Measurements from ENCODE around the gene TPPP.

DNA sequence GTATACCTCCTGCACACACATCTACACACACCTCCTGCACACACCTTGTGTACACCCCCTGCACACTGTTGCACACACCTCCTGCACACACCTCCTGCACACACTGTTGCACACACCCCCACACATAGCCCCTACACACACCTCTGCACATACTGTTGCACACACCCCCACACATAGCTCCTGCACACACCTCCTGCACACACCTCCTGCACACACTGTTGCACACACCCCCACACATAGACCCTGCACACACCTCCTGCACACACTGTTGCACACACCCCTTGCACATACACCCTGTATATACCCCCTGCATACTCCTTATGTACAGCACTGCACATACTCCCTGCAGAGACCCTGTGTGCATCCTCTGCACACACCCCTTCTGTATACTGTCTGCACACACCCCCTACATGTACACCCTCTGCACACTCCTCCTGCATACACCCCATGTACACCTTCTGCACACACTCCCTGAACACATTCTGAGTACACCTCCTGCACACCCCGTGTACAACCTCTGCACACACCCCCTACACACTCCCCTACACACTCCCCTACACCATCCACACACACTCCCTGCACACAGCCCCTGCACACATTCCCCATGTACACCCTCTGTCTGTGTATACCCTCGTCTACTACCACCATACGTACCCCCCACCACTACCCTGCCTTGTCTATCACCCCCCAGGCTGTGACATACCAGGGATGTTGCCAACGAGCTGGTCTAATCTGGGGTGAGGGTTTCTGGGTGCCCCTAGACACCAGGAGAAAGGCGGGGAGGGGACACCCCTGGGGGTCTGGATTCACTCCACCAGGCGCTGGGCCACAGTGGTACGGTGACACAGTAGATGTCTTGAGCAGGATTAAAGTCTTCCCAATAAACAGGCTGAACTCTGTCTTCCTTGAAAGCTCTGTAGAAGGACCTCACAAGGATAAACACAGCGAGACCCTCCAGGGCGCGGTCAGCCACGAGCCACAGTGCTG, 82.1 kb downstream of the TPPP start:
- TF ChIP-seq CHD4 (IDR thresholded peaks at IDR 0.05; ENCODE audit: borderline replicate concordance, low read length) = no peak
- no peak for TF ChIP-seq DNMT3B (CRISPR knock-in tag; conservative IDR thresholded peaks at IDR 0.05)
- TF ChIP-seq TBL1XR1 (IDR thresholded peaks at IDR 0.05; ENCODE audit: borderline replicate concordance, low read length, partially characterized antibody) = no peak
- TF ChIP-seq SNAI1 (CRISPR knock-in tag; IDR thresholded peaks at IDR 0.05; ENCODE audit: borderline replicate concordance) = no peak
- no peak for TF ChIP-seq NFE2L2 (IDR thresholded peaks at IDR 0.05; ENCODE audit: low read length)

Measured in HepG2 (cell line).